Measurements from ENCODE around the gene LRRC37A2.
"Not testable (repeated sequence)": the region's sequence is repeated elsewhere in the genome, so short reads cannot be mapped to it uniquely, and the experiment has no call there.

The LRRC37A2 gene

DNA sequence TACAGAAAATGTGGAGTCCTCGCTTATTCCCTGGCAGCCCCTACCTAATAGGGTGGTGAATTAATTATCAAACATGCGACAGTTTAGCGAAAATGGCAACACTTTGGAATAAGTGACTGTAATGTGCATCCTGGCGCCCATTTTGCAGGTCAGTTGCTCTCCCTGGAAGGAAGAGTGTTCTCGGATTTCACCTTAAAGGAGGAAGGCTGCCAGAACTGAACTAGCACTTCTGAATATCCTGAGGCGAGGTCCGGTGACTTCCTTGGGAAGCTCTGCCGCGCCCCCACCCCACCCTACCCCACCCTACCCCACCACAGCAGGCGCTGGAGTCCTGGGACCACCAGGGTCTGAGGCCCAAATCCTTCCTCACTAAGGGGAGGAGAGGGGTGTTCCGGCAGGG lies at the start of gene LRRC37A2:
LRRC37A2 (plus strand) TSS at position 301 of the 400 bp plus-strand sequence. CDS start 245 bp downstream, outside the sequence.
- DNase-seq (ENCODE audit: low spot score) = not testable (repeated sequence)

DNA sequence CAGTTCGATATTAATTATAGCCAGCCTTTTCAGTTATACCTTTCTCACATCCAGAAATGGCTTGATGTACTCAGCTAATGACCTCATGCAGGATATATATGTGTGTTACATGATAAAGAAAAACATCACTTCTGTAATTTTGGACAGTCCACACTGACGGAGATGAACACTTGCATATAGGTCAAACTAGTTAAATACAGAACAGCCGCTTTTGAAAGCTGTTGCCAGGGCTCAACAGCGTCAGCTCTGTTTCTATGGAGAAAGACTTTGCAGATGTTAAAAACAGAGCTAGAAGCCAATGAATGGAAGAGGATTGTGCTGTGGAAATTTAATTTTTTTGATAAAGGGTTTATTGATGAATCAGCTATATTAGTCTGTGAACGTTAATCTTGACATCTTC lies 44.6 kb upstream of the LRRC37A2 start:
- not testable (repeated sequence) for DNase-seq (ENCODE audit: low spot score)

DNA sequence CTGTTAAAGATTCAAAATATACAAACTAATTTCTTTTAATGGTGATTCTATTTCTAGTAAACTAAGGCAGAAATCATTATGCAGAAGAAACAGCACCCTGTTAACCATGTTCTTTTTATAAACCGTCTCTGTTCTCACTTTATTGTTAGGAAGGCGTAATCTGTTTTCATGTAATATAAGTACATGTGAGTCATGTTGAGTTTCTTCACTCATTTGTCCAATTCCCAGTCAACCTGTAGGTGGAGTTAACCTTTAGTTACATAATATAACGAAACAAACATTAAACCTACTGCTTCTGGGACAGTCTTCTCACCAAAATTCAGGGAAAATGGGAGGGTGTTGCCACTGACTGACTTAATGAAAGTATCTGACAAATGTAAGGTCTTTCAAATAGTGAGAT lies 37.8 kb upstream of the LRRC37A2 start:
- not testable (repeated sequence) for DNase-seq (ENCODE audit: low spot score)

DNA sequence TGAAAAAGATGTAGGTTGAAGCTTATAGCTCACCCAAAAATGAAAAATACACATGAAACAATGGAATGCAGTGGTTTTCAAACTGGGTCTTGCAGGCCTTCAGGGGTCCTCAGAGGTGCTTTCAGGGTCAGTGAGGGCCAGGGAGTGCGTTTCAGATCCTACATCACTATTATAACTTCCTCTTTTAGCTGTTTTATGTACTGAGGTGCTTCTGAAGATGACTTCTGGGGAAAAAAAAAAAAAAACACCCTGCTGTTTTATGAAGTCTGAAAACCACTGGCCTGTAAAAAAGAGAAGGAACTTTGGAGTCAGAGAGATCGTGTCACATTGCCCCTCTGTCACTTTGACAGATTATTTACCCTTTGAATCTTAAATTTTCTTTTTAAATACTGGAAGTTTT lies 36.7 kb upstream of the LRRC37A2 start:
- not testable (repeated sequence) for DNase-seq (ENCODE audit: low spot score)

DNA sequence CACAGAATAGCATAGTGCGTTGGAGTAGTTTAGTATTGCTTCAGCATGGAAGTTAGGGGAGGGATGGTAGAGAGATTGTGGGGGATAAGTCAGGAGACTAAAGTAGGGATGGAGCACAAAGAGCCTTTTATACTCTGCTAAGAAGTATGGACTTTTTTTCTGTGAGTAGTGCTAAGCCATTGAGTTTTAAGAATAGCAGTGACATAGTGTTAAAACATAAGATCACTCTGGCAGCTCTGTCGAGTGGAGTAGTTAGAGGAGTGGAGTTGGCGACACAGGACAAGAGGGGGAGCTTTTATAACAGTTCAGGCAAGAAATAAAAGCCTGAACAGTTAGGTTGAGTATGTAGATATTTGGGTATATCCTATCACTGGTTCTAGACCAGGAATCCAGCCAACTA lies 33.4 kb upstream of the LRRC37A2 start:
- DNase-seq (ENCODE audit: low spot score) = not testable (repeated sequence)

DNA sequence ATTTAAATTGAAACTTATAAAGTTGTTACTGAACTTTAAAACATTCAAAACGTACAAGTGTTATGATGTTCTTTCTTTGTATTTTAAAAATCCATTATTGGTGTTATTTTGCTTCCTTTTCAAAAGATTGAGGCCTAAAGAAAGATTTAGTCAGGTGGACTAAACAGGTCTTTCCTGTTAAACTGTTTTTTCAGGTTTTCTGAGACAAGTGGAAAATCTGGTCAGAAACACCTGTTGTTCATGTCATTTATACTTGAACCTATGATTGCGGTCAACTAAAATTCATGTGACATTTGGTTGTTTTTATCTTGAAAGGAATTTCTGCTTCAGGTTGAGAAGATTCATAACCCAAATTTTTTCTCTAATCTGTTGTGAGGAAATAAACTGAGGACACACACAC lies 31.0 kb upstream of the LRRC37A2 start:
- DNase-seq (ENCODE audit: low spot score) = not testable (repeated sequence)

DNA sequence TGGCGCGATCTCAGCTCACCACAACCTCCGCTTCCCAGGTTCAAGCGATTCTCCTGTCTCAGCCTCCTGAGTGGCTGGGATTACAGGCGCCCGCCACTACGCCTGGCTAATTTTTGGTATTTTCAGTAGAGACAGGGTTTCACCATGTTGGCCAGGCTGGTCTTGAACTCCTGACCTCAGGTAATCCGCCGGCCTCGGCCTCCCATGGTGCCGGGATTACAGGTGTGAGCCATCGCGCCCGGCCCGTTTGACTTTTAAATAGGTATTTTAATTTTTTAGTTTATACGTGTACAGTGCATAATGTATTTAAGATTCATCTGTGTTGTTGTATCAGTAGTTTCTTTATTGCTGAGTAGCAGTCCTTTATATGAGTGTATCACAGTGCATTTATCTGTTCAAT lies 20.2 kb upstream of the LRRC37A2 start:
- not testable (repeated sequence) for DNase-seq (ENCODE audit: low spot score)

DNA sequence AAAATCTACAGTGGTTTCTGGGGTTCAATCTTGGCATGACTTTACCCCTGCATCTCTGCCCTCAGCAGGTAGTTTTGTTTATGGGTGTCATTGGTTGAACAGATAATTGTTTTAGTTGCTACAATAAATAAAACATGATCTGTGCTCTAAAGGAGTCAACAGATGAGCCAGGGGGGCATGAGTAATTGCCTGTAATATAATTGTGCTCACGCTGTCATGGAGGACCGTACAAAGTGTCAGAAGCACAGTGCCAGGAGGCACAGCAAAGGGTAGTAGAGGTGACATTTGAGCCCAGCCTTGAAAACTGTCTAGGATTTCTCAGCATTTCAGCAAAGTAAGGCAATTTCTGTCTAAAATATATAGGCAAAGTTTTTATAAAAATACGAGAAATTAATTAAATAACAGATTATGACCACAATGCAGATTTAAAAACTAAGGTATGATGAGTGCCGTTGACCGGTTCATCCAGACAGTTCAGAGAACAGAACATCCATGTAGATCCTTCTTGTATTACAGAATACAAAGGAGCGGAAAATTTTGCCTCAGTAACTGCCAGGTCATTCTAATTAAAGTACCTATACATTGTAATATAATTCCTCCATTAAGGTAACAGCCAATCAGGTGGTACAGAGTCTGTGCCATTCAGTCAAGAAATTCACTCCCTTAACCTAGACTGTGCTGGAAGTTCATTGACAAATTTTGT lies 12.7 kb upstream of the LRRC37A2 start:
- not testable (repeated sequence) for DNase-seq (ENCODE audit: low spot score)

DNA sequence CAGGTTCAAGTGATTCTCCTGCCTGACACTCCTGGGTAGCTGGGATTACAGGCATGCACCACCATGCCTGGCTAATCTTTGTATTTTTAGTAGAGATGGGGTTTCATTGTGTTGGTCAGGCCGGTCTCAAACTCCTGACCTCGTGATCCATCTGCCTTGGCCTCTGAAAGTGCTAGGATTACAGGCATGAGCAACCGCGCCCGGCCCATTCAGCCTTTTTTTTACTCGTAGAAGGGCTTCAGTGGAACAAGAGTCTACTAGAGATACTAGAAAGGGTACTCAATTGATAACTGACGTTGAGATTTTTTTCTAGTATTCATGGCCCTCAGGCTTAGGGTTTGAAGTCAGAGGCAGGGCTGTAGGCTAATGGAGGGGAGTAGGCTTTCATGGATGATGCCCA lies 6.4 kb upstream of the LRRC37A2 start:
- not testable (repeated sequence) for DNase-seq (ENCODE audit: low spot score)

DNA sequence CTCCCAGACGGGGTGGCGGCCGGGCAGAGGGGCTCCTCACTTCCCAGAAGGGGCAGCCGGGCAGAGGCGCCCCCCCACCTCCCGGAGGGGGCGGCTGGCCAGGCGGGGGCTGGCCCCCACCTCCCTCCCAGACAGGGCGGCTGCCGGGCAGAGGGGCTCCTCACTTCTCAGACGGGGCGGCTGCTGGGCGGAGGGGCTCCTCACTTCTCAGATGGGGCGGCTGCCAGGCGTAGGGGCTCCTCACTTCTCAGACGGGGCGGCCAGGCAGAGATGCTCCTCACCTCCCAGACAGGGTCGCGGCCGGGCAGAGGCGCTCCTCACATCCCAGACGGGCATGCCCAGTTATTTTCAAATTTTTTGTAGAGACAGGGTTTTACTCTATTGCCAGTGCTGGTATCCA lies 22.4 kb downstream of the LRRC37A2 start:
- not testable (repeated sequence) for DNase-seq (ENCODE audit: low spot score)

DNA sequence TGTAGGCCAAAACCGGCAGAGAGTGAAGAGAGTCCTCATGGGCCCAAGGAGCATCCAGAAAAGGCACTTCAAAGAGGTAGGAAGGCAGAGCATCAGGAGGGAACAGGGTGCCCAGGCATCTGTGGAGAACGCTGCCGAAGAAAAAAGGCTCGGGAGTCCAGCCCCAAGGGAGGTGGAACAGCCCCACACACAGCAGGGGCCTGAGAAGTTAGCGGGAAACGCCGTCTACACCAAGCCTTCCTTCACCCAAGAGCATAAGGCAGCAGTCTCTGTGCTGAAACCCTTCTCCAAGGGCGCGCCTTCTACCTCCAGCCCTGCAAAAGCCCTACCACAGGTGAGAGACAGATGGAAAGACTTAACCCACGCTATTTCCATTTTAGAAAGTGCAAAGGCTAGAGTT lies 36.3 kb downstream of the LRRC37A2 start:
- DNase-seq (ENCODE audit: low spot score) = not testable (repeated sequence)

DNA sequence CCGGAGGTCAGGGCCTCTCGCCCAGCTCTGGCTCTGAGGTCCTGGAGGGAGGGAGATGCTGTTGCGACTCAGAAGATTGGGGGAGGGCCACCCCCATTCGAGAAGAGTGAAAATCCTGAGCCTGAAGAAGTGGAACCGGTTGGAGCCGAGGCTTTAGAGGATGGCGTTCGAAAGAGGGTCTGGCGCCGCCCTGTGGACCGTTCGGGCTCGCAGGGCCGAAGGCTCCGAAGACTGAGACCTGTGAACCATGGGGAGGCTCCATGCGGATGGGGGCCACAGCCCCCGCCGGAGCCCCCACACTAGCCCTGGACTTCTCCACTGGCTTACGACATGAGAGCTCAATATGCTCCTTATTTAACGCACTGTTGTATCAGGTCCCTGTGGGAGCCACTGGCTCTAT lies 46.9 kb downstream of the LRRC37A2 start:
- DNase-seq (ENCODE audit: low spot score) = not testable (repeated sequence)

DNA sequence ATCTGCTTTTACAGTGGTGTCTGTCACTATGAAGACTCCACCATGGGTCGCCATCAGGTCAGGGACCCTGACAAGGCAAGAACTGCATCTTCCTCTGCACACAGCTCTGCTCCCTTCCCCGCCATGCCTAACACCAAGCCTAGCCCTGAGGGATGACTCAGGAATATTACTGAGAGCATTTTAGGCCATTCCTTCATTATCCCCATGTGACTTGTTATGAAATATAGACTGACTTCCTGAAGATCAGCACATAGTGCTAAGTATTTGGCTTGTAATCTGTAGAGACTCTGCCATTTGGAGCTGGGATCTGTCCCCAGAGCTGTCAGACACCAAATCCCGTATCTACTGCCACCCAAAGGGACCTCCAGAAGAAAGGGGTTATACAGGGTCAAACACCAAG lies 47.8 kb downstream of the LRRC37A2 start:
- DNase-seq (ENCODE audit: low spot score) = not testable (repeated sequence)

DNA sequence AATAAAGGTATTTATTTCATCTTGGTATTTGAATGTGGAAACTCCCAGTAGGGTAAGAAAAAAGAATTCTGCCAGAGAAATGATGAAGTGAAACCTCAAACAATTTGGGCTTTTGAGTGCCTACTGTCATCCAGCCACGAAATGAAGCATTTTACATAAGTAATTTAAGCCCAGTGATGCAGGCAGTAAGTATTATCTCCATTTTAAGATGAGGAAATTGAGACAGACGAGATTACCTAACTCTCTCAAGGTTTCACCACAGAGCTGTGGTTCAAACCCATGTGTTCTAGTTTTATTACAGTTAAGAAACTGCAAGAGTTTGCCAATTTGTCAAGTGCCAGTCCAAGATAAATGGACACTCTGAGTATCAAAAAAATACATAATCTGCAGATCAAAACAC lies 54.0 kb downstream of the LRRC37A2 start:
- DNase-seq (ENCODE audit: low spot score) = not testable (repeated sequence)

DNA sequence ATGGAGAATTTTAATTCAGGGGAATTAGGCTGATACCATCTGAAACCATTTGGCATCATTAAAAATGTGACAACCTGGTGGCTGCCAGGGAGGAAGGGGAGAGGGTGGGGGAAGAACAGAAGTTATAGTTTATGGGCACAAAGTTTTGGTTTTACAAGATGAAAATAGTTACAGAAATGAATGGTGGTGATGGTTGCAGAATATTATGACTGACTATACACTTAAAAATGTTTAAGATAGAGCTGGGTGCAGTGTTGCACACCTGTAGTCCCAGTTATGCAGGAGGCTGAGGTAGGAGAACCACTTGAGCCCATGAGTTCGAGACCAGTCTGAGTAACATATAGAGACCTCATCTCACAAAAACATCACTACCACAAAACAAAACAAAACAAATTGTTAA lies 54.7 kb downstream of the LRRC37A2 start:
- DNase-seq (ENCODE audit: low spot score) = not testable (repeated sequence)

DNA sequence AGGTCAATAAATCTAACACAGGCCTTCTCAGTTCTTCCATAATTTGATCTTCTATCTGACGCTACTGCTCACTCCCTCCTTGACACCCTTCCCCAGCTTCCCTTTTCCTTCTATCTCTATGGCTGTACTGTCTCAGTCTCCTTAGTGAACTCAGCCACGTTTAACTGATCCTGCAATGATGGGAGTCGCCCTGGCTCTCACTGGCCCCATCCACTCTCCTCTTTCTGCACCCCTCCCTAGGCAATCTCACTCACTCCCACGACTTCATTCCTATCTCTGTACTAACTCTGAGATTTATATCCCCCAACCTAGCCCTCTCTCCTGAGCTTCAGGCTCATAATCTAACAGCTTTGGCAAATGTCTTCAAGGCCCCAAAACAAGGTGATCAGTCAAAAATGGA lies 59.5 kb downstream of the LRRC37A2 start:
- DNase-seq (ENCODE audit: low spot score) = not testable (repeated sequence)

DNA sequence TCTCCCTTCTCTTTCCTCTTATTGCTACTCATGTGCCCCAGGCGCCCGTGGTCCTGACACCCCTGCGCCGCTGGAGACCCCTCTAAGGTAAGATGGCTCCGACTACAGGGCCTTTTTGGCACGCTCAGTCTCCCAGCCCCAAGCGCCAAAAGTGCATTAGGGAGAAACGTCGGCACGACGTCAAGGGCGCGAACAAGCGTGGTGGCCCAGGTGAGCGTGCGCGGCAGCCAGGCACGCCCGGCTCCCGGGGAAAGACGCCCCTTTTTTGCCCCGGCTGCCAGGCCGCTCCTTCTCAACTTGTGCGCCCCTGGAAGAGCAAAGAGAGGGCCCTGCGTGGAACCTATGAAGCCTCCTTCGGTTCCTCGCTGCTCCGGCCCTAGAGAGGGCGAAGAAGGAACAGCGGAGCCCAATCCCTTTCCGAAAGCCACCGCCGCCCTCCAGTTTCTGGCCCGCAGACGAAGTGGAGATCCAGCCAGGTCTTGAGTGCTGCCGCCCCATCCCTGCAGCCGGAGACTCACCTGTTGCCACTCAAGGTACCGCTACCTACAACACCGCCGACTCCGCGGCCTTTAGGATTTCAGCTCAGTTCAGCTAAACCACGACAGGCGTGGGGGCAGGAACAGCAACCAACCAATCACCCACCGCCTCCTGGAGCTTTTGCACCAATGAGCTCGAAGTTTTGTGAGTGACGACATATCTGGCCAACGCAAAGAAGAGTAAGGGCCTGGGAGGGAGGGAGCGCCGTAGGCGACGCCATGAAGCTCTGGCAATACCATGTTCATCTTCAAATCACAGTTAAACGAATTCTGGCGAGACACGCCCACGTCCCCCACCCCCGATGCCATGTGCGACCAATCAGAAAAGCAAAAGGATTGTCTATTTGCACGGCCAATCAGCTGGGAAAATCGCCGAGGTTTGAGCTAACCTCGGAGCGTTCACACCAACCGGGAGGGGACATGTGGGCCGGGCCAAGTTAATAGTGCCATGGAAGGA lies 67.1 kb downstream of the LRRC37A2 start, which contains the start of gene ARL17A:
ARL17A (minus strand) TSS at position 609 of the 993 bp plus-strand sequence. CDS start 3,369 bp downstream, outside the sequence.
- not testable (repeated sequence) for DNase-seq (ENCODE audit: low spot score)

DNA sequence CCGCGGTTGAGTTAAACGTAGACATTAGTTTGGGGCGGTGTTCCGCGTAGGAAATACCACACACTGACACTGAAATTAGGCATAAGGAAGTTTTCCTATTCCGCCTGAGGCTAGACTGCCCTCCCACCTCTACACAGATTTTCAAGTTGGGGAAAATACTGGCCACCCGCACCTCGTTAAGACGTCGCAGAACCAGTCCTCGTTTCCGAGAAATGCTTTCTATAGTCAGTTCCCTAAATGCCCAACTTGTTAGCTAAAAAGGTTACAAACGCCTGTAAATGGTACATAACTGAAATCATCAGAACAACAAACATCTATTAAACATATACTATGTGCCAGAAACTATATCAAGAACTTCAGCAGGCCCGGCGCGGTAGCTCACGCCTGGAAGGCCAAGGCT lies 67.8 kb downstream of the LRRC37A2 start:
- not testable (repeated sequence) for DNase-seq (ENCODE audit: low spot score)

DNA sequence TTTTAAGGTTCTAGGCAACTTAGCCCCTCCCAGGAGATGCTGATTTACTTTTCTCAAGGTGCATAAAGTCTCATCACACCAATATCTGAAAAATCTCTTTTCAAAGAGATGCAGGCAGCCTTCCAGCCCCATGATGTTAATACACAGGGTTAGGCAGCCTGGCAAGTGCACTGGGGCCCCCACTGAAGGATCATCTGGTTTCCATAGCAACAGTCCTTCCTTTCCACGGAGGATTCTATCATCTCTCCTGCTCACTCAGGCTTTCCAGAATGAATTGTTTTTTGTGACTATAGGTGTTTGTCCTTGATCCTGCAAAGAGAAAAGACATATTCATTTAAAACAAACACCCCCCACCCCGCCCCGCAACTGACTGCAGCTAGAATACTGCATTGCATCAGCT lies 73.2 kb downstream of the LRRC37A2 start:
- DNase-seq (ENCODE audit: low spot score) = not testable (repeated sequence)

DNA sequence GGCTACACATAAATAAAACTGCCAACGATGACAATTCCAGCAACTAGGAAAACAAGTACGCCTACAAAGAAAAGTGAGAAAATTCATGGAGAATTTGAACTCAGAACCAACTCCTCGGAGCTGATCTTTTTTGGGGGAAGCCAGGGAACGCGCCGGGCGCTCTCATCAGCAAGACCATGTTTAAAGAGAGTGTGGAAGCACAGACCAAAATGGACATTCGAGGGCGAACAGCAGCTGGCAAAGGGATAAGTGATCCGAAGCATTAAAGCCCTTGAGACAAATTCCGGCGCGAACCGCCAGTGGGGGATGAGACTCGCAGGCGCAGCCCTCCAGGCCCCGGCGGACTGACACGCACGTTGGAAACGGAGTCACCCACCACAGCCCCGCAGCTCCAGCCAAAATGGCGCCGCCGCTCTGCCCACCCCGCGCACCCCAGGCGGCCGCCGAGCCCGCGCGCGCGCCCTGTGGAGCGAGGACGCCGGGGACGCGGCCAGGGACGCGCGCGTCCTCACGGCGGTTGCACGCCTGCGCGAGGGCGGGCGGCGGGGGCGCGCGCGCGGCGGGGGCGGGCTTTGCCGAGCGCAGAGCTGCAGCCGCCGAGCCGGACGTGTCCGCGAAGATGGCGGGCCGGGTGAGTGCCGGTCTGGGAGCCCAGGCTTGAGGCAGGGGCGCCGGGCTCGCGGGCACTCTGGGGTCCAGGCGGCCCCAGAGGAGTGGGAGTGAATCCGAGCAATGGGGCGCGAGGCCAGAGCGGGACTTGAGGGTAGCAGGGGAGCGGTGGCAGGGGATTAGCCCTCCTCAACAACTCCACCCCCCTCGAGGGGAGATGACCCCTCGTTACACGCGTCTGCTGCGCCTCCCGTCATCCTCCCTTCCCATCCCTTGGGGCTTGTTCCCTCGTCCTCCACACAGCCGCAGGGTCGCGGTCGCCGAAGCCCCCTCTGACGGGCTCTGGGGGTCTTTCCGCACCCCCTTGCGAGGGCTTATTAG lies 78.2 kb downstream of the LRRC37A2 start, which contains the start of gene NSF:
NSF (plus strand) TSS at position 513 of the 990 bp plus-strand sequence; CDS start at position 620, 107 bp downstream.
- not testable (repeated sequence) for DNase-seq (ENCODE audit: low spot score)

DNA sequence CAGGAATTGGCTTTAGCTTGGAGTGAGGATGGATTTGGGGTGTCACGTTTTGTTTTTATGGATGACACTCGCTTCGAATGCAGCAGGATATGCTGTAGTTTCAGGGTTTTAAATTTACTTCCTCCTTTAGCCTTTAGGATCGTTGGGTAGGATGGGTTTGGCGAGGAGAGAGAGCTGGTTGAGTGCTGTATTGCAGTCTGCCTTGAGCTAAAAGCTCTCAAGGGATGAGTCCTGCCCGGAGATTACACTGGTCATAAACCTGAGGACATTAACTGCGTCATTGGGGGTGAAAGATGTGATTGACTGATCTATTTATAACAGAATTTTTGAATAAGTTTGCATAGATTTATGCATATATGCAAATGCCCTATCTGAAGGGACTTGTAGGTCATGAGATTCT lies 79.1 kb downstream of the LRRC37A2 start:
- not testable (repeated sequence) for DNase-seq (ENCODE audit: low spot score)
